HT1080 (cell line): ENCODE data around the gene TMEM39A. TPM values are rescaled to one million over a fixed set of nuclear protein-coding genes. Genes with fewer than 3 reads are reported as not detected.
A peak's percentile ranks its signal among the peaks of the same experiment; 100 is the strongest.

Experiments used
- DNase-seq: peaks from one replicate; pipeline ENCODE4 v3.0.0-alpha.2; 2015; ENCODE audit warnings: low read depth
- total RNA-seq: library from RNA; depleted of rRNA; stranded (reverse); fragments of >200 nt; shearing (Covaris generic); gene quantifications from 2 replicates; pipeline ENCODE4 v1.2.3, GENCODE V29; 2014

Gene TMEM39A
- total RNA-seq, 1 experiment from 2014 or later, result 41.5 TPM

GRCh38 chr3:119456469-119456868, 6.9 kb downstream of the TMEM39A start:
- no peak for DNase-seq

GRCh38 chr3:119453822-119454221, 9.6 kb downstream of the TMEM39A start:
- DNase-seq, result no peak

- no peak for DNase-seq
Measured at GRCh38 chr3:119444590-119444989, 18.8 kb downstream of the TMEM39A start.

- DNase-seq, result no peak
Measured at GRCh38 chr3:119443179-119443578, 20.2 kb downstream of the TMEM39A start.

- no peak for DNase-seq
Measured at GRCh38 chr3:119437691-119438258, 25.6 kb downstream of the TMEM39A start.

GRCh38 chr3:119436977-119437376, 26.4 kb downstream of the TMEM39A start:
- no peak for DNase-seq

GRCh38 chr3:119434703-119435102, 28.7 kb downstream of the TMEM39A start:
- no peak for DNase-seq

- no peak for DNase-seq
Measured at GRCh38 chr3:119433613-119434325, 29.6 kb downstream of the TMEM39A start.

GRCh38 chr3:119428538-119428937, 34.9 kb downstream of the TMEM39A start:
- peak; percentile 34 for DNase-seq

GRCh38 chr3:119427669-119428068, 35.7 kb downstream of the TMEM39A start:
- no peak for DNase-seq

- DNase-seq, result no peak
Measured at GRCh38 chr3:119420196-119420595, 43.2 kb downstream of the TMEM39A start.

- peak; percentile 54 for DNase-seq
Measured at GRCh38 chr3:119418641-119419040, 44.8 kb downstream of the TMEM39A start.

GRCh38 chr3:119417771-119418512, 45.5 kb downstream of the TMEM39A start:
- DNase-seq, result no peak

GRCh38 chr3:119416873-119417272, 46.5 kb downstream of the TMEM39A start:
- no peak for DNase-seq

- no peak for DNase-seq
Measured at GRCh38 chr3:119413603-119414280, 49.7 kb downstream of the TMEM39A start.

- DNase-seq, result no peak
Measured at GRCh38 chr3:119409844-119410243, 53.6 kb downstream of the TMEM39A start.

- no peak for DNase-seq
Measured at GRCh38 chr3:119408243-119408950, 55.0 kb downstream of the TMEM39A start.

- no peak for DNase-seq
Measured at GRCh38 chr3:119405315-119405714, 58.1 kb downstream of the TMEM39A start.

GRCh38 chr3:119403201-119403600, 60.2 kb downstream of the TMEM39A start:
- DNase-seq, result peak; percentile 60

GRCh38 chr3:119402791-119403190, 60.6 kb downstream of the TMEM39A start:
- no peak for DNase-seq
